GM12891 (cell line): Measurements from ENCODE around the gene ELOVL6.

Source experiments
- POLR2A ChIP-seq: IDR thresholded peaks from 2 replicates; pipeline ENCODE4 v1.6.1; 2011; ENCODE audit warnings: low read depth, low read length, control low read depth
- POLR2AphosphoS5 ChIP-seq: IDR thresholded peaks from 2 replicates; pipeline ENCODE4 v1.6.1; 2011; ENCODE audit warnings: low read depth, low read length, control low read depth
- SPI1 ChIP-seq: IDR thresholded peaks from 2 replicates; pipeline ENCODE4 v1.6.1; 2011; ENCODE audit warnings: low read depth, low read length, control low read depth
- TAF1 ChIP-seq: IDR thresholded peaks from 2 replicates; pipeline ENCODE4 v1.6.1; 2011; ENCODE audit warnings: low read depth, low read length, control low read depth

DNA sequence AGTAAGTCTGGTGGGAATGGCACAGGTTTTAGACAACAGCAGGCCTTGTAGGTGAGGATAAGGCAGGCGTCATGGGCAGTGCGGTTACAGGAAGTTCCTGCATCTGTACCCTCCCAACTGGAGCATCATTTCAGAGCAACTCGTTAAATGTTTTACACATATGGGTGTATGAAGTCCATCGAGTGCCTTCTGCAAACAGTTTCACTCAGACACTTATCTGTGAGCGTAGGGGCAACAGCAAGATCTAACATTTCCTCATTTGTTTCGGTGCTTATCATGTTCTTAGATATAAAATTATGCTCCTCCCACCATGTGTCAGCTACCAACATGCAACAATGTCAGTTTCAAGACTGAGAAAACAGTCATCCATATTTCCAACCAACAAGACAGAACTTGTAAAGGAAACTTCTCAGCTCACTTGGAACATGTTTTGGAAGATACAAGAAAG, 69.9 kb downstream of the ELOVL6 start:
- TF ChIP-seq POLR2A, result no peak
- no peak for TF ChIP-seq POLR2AphosphoS5
- TF ChIP-seq TAF1, result no peak
- no peak for TF ChIP-seq SPI1
